ENCODE measurements around the gene SIK3. TPM values are rescaled to one million over a fixed set of nuclear protein-coding genes. Genes with fewer than 3 reads are reported as not detected.

The SIK3 gene
- total RNA-seq, 2 experiments from 2014 or later = 44.7 to 45.8 TPM

DNA sequence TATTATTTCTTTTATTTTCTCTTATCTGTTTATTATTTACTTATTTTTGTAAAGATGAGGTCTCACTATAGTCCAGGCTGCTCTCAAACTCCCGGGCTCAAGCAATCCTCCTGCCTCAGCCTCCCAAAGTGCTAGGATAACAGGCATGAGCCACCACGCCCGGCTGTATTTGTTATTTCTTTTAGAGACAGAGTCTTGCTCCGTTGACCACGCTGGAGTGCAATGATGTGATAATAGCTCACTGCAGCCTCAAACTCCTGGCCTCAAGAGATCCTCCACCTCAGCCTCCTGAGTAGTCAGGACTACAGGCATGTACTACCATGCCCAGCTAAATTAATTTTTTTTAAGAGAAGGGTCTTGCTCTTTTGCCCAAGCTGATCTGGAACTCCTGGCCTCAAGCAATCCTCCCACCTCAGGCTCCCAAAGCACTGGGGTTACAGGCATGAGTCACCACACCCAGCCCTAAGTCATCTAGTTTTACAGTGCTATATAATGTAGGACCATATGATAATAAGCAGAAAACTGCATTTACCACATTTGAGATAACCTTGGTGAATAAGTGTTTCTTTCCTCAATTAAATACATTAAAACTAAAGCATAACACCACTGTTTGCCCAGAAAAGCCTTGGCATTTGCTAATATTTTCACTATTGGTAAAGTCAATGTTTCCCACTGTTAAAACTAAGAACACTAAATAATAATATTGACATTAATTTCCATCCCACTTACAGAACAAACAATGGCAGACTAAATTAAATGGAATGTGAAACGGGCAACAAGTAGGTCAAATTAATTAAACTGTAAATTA lies 127.5 kb downstream of the SIK3 start:
- Mint-ChIP-seq H3K9me3 (no peaks in the 10 kb centered on the region), H3K36me3 (peaks cover 7% of the 10 kb centered on the region), H3K27me3 (no peaks in the 10 kb centered on the region), H3K27ac (no peak overlapping the region), H3K4me3 (no peak overlapping the region), H3K4me1 (peaks cover 1% of the 10 kb centered on the region)
- ATAC-seq (ENCODE audit: low read depth) = no peak
- no peak for DNase-seq
- POLR2A ChIA-PET = interaction anchor here (1.5 kb wide), 1 partner anchor 13 kb away, joined by 3 read pairs; no protein-coding TSS in a partner anchor

- POLR2A ChIA-PET = interaction anchor here (1.5 kb wide), 1 partner anchor 12 kb away, joined by 3 read pairs; no protein-coding TSS in a partner anchor
- DNase-seq (no peak), ATAC-seq (ENCODE audit: low read depth) (no peak)
- Mint-ChIP-seq H3K27me3 (no peaks in the 10 kb centered on the region), H3K4me3 (no peak overlapping the region), H3K36me3 (peaks cover 7% of the 10 kb centered on the region), H3K27ac (no peak overlapping the region), H3K9me3 (no peaks in the 10 kb centered on the region), H3K4me1 (peaks cover 1% of the 10 kb centered on the region)
These were observed 128.5 kb downstream of the SIK3 start for GRCh38 chr11:116969694-116970093.

DNA sequence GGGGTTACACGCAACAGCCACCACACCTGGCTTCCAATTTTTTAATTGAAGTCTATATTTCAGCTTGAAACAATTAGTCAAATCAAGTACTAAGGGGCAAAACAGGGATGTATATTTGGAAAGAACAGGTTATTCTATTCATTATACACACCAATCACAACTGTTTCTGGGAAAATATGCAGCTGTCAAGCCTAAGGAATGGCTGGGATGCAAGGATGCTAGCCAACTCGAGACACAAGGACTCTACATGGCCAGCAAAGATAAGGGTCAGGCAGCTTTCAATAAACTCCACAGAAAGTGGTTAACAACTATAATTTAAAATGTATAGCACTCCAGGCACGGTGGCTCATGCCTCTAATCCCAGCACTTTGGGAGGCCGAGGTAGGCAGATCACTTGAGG lies 134.0 kb downstream of the SIK3 start:
- POLR2A ChIA-PET = no interaction called here
- Mint-ChIP-seq H3K4me1 (peaks cover 3% of the 10 kb centered on the region), H3K4me3 (no peak overlapping the region), H3K27ac (no peak overlapping the region), H3K9me3 (no peaks in the 10 kb centered on the region), H3K27me3 (no peaks in the 10 kb centered on the region), H3K36me3 (peaks cover 4% of the 10 kb centered on the region)
- DNase-seq (no peak), ATAC-seq (ENCODE audit: low read depth) (no peak)

DNA sequence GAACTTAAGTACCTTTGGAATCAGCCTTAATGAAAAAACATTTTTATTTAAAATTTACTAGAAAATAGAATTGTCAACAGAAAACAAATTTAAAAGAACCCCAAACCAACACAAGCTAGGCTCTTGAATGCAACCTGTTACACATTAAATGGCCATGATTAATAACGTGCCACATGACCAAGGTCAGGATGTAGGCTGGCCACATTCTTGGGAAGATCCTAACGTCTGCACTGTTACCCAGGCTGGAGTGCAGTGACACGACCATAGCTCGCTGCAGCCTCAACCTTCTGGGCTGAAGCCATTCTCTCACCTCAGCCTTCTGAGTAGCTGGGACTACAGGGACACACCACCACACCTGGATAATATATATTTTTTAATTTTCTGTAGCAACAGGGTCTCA lies 134.4 kb downstream of the SIK3 start:
- POLR2A ChIA-PET = interaction anchor here (0.7 kb wide), 1 partner anchor 33 kb away, joined by 4 read pairs; no protein-coding TSS in a partner anchor
- no peaks in the 10 kb centered on the region for H3K27me3 Mint-ChIP-seq
- H3K36me3 Mint-ChIP-seq = peaks cover 4% of the 10 kb centered on the region
- ATAC-seq (ENCODE audit: low read depth) = no peak
- no peak for DNase-seq
- no peak overlapping the region for H3K27ac Mint-ChIP-seq
- H3K4me3 Mint-ChIP-seq = no peak overlapping the region
- H3K9me3 Mint-ChIP-seq = no peaks in the 10 kb centered on the region
- peaks cover 3% of the 10 kb centered on the region for H3K4me1 Mint-ChIP-seq

DNA sequence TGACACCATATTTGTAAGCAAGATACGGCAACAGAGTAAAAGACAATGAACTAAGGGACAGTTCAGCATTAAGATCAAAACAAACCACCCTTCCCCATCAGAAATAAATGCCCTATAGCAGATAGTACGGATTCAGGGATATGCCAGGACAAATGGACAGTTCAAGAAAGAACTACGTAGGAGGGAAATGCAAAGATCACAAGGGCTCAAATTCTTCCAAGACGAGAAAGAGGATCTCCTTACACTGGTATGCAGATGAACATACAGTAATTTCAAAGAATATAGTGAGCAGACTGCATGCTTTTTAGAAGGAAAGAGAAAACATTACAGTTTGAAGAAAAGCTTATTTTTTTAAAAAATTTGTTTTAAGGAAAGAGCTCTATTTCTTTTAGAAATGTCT lies 136.1 kb downstream of the SIK3 start:
- Mint-ChIP-seq H3K9me3 (no peaks in the 10 kb centered on the region), H3K4me3 (no peak overlapping the region), H3K4me1 (peaks cover 3% of the 10 kb centered on the region), H3K27me3 (no peaks in the 10 kb centered on the region), H3K27ac (no peak overlapping the region), H3K36me3 (no peaks in the 10 kb centered on the region)
- no peak for DNase-seq
- no peak for ATAC-seq (ENCODE audit: low read depth)
- POLR2A ChIA-PET = no interaction called here

GRCh38 chr11:116960930-116961329 lies 137.3 kb downstream of the SIK3 start:
- no peak for DNase-seq
- ATAC-seq (ENCODE audit: low read depth) = no peak
- Mint-ChIP-seq H3K4me3 (no peak overlapping the region), H3K36me3 (peaks cover 3% of the 10 kb centered on the region), H3K27me3 (no peaks in the 10 kb centered on the region), H3K4me1 (peaks cover 5% of the 10 kb centered on the region), H3K27ac (no peak overlapping the region), H3K9me3 (no peaks in the 10 kb centered on the region)
- POLR2A ChIA-PET = no interaction called here

- Mint-ChIP-seq H3K4me1 (peaks cover 10% of the 10 kb centered on the region), H3K36me3 (peaks cover 3% of the 10 kb centered on the region), H3K4me3 (no peak overlapping the region), H3K27ac (no peak overlapping the region), H3K27me3 (no peaks in the 10 kb centered on the region), H3K9me3 (no peaks in the 10 kb centered on the region)
- POLR2A ChIA-PET = no interaction called here
- DNase-seq (no peak), ATAC-seq (ENCODE audit: low read depth) (no peak)
These were observed 140.0 kb downstream of the SIK3 start for GRCh38 chr11:116958246-116958645.

- Mint-ChIP-seq H3K4me1 (peaks cover 10% of the 10 kb centered on the region), H3K27ac (no peak overlapping the region), H3K4me3 (no peak overlapping the region), H3K9me3 (no peaks in the 10 kb centered on the region), H3K36me3 (peaks cover 5% of the 10 kb centered on the region), H3K27me3 (no peaks in the 10 kb centered on the region)
- POLR2A ChIA-PET = interaction anchor here (0.5 to 1.0 kb wide), 2 partner anchors 29 to 135 kb away, joined by 3 to 4 read pairs; no protein-coding TSS in a partner anchor
- ATAC-seq (ENCODE audit: low read depth) (no peak), DNase-seq (no peak)
These were observed 142.3 kb downstream of the SIK3 start for GRCh38 chr11:116955949-116956348.

GRCh38 chr11:116955548-116955947 lies 142.7 kb downstream of the SIK3 start:
- DNase-seq (no peak), ATAC-seq (ENCODE audit: low read depth) (no peak)
- H3K4me1 Mint-ChIP-seq = peaks cover 7% of the 10 kb centered on the region
- no peak overlapping the region for H3K27ac Mint-ChIP-seq
- H3K36me3 Mint-ChIP-seq = peaks cover 5% of the 10 kb centered on the region
- no peak overlapping the region for H3K4me3 Mint-ChIP-seq
- POLR2A ChIA-PET = interaction anchor here (0.5 to 1.0 kb wide), 2 partner anchors 28 to 136 kb away, joined by 3 to 4 read pairs; no protein-coding TSS in a partner anchor
- H3K27me3 Mint-ChIP-seq = no peaks in the 10 kb centered on the region
- no peaks in the 10 kb centered on the region for H3K9me3 Mint-ChIP-seq

DNA sequence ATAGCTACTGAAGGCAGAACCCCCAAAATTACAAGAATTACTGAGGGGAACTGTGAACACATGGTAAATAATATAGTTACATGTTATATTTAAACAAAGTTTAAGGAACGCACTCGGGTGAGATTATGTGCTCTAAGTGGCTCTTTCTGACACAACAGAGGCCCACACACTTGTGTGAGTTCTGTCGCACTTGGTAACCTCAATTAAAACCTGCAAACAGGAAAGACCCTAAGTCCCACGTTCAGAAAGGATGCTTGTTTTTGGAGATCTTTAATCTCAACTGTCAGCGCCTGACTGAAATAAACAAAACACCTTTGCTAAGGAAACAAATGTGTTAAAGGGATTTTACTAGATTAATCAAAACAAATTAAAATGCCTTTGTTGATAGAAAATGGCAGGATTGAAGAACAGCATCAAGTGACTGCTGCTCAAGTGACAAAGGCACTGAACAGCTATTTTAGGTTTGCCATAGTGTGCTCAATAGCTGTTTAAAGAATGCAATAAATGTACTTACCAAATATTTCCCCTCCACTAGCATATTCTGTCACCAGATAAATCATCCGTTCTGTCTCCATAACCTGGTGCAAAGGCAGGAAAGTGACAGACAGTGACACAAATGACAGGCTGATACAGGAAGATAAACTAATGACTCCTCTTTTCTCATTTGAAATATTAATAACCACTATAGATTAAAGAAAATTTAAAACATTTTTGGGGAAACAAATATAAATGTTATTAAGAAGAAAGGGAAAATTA lies 144.5 kb downstream of the SIK3 start:
- ATAC-seq (ENCODE audit: low read depth) = no peak
- Mint-ChIP-seq H3K9me3 (no peaks in the 10 kb centered on the region), H3K4me1 (peaks cover 7% of the 10 kb centered on the region), H3K27me3 (no peaks in the 10 kb centered on the region), H3K4me3 (no peak overlapping the region), H3K27ac (no peak overlapping the region), H3K36me3 (peaks cover 15% of the 10 kb centered on the region)
- DNase-seq = no peak
- POLR2A ChIA-PET = interaction anchor here (1.0 kb wide), 1 partner anchor 80 kb away, joined by 4 read pairs; no protein-coding TSS in a partner anchor

- H3K36me3 Mint-ChIP-seq = peaks cover 22% of the 10 kb centered on the region
These were observed 146.5 kb downstream of the SIK3 start for GRCh38 chr11:116951762-116952161.

DNA sequence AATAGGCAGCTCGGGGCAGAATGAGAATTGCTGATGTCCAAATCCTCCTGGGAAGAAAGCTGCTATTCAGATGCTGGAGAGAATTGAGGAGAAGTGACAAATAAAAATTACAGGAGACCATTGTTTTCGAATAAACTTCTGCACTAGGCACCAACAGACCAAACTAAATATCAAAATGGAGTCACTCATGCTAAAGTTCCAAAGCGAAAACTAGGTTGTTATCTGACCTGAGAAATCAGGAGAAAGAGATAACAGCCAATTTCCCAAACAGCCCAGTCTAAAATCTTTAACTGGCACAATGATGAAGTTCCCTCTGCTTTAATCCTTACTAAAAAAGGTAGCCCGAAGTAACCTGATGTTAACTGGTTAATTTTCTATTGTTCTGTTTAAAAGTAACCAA lies 148.0 kb downstream of the SIK3 start:
- Mint-ChIP-seq H3K36me3 (peaks cover 25% of the 10 kb centered on the region), H3K27ac (no peak overlapping the region), H3K9me3 (peaks cover 2% of the 10 kb centered on the region), H3K27me3 (no peaks in the 10 kb centered on the region), H3K4me3 (no peak overlapping the region), H3K4me1 (peaks cover 6% of the 10 kb centered on the region)
- DNase-seq = no peak
- POLR2A ChIA-PET = no interaction called here
- ATAC-seq (ENCODE audit: low read depth) = no peak

More at GRCh38 chr11:116951762-116952161, 146.5 kb downstream of the SIK3 start:
- no peak overlapping the region for H3K4me3 Mint-ChIP-seq
- POLR2A ChIA-PET = no interaction called here
- H3K4me1 Mint-ChIP-seq = peaks cover 13% of the 10 kb centered on the region
- no peak for DNase-seq
- H3K27me3 Mint-ChIP-seq = no peaks in the 10 kb centered on the region
- no peak overlapping the region for H3K27ac Mint-ChIP-seq
- peaks cover 2% of the 10 kb centered on the region for H3K9me3 Mint-ChIP-seq
- ATAC-seq (ENCODE audit: low read depth) = no peak

- POLR2A ChIA-PET = no interaction called here
- peaks cover 27% of the 10 kb centered on the region for H3K36me3 Mint-ChIP-seq
- ATAC-seq (ENCODE audit: low read depth) = no peak
- peaks cover 2% of the 10 kb centered on the region for H3K9me3 Mint-ChIP-seq
- no peak for DNase-seq
- H3K4me3 Mint-ChIP-seq = no peak overlapping the region
- H3K4me1 Mint-ChIP-seq = peaks cover 6% of the 10 kb centered on the region
- no peak overlapping the region for H3K27ac Mint-ChIP-seq
- H3K27me3 Mint-ChIP-seq = no peaks in the 10 kb centered on the region
These were observed 149.8 kb downstream of the SIK3 start for GRCh38 chr11:116948391-116948790.
